Thyroid gland (tissue), 4 donors: Measurements from ENCODE around the gene SZT2. TPM values are rescaled to one million over a fixed set of nuclear protein-coding genes. Genes with fewer than 3 reads are reported as not detected.

ENCODE experiments used
- DNase-seq, 2 donors: peaks; one replicate each; pipeline ENCODE4 v3.0.0-alpha.2; 2019
- H3K27ac ChIP-seq, 3 donors: fragments of 200-600 bp; sonication (generic); 1 replicate in 2 of 3; 2 replicates in 1 of 3; pipeline ENCODE4 v1.5.1; 2016 to 2019; ENCODE audit warnings: mild to moderate bottlenecking in 1 of 3, moderate library complexity in 1 of 3
- H3K27me3 ChIP-seq: fragments of 200-600 bp; sonication (generic); one replicate; pipeline ENCODE4 v1.5.1; 2019
- H3K36me3 ChIP-seq, 2 donors: fragments of 200-600 bp; sonication (generic); one replicate each; pipeline ENCODE4 v1.5.1; 2016 to 2019
- H3K4me1 ChIP-seq, 2 donors: fragments of 200-600 bp; sonication (generic); one replicate each; pipeline ENCODE4 v1.5.1; 2017 to 2019
- H3K4me3 ChIP-seq, 3 donors: fragments of 200-600 bp; sonication (generic); replicated peaks in 1 of 3; 1 replicate in 2 of 3; 2 replicates in 1 of 3; pipeline ENCODE4 v1.5.1; 2016; ENCODE audit warnings: mild to moderate bottlenecking in 1 of 3
- H3K9me3 ChIP-seq: fragments of 200-600 bp; sonication (generic); one replicate; pipeline ENCODE4 v1.5.1; 2017
- POLR2A ChIP-seq, 2 donors: fragments of 450-650 bp; IDR thresholded peaks; one replicate each; pipeline ENCODE4 v1.6.1; 2017; ENCODE audit warnings: antibody characterized with exemption in 2 of 2, mild to moderate bottlenecking in 2 of 2, moderate library complexity in 1 of 2
- WGBS, 2 donors: methylation state at CpG; one replicate each; pipeline ENCODE4 v1.1.5; 2017; 5-methylcytosine and 5-hydroxymethylcytosine counted together
- intact Hi-C: fragments of 100-400 bp; cut with DNase I; formaldehyde crosslinking; loops from one replicate; pipeline ENCODE4 v1.15.1; 2023
- total RNA-seq, 4 donors: library from RNA; depleted of rRNA; stranded (reverse); fragments of >200 nt; gene quantifications; one replicate each; pipeline ENCODE4 v1.2.3, GENCODE V29; 2016
- TF ChIP-seq, protein P1 (sequence below), 6 experiments: fragments of 200-600 bp in 3 of 6; fragments of 450-650 bp in 3 of 6; sonication (generic) in 3 of 6; IDR thresholded peaks; one replicate each; pipeline ENCODE4 v1.5.1; 2016 to 2019; ENCODE audit warnings: antibody characterized with exemption in 6 of 6, mild to moderate bottlenecking in 2 of 6, inconsistent platforms in 1 of 6, moderate library complexity in 1 of 6

SZT2 gene
- total RNA-seq, 4 donors from 2014 or later: 36.1 to 107 (median 58.2) TPM

DNA sequence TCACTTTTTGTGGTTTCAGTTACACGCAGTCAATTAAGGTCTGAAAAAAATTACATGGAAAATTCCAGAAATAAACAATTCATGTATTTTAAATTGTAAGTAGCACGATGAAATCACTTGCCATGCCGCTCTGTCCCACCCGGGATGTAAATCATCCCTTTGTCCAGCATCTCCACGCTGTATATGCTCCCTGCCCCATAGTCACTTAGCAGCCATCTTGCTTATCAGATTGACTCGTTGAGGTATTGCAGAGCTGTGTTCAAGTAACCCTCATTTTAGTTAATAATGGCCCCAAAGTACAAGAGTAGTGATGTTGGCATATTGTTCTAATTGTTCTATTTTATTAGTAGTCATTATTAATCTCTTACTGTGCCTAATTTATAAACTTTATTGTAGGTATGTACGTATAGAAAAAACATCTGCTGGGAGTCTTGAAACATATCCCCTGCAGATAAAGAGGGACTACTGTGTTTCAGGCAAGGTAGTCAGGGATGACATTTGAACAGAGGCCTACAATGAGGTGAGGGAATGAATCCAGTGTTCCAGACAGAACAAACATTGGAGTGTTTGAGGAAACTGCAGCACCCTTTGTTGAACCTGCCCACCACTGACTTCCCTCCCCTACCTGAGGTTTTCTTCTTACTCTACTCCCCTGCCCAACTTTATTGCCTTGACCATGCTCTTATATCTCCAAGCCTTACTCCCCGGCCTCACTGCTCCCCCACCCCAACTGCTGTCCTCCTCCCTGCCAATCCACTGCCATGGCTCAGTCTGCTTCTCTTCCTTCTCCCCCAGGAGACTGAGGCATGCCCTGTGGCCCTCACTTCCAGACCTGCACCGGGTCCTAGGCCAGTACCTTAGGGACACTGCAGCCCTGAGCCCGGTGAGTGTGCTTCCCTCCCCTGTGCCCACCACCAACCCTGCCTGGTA is 38.0 kb upstream of the SZT2 start:
- TF ChIP-seq, protein P1, sequence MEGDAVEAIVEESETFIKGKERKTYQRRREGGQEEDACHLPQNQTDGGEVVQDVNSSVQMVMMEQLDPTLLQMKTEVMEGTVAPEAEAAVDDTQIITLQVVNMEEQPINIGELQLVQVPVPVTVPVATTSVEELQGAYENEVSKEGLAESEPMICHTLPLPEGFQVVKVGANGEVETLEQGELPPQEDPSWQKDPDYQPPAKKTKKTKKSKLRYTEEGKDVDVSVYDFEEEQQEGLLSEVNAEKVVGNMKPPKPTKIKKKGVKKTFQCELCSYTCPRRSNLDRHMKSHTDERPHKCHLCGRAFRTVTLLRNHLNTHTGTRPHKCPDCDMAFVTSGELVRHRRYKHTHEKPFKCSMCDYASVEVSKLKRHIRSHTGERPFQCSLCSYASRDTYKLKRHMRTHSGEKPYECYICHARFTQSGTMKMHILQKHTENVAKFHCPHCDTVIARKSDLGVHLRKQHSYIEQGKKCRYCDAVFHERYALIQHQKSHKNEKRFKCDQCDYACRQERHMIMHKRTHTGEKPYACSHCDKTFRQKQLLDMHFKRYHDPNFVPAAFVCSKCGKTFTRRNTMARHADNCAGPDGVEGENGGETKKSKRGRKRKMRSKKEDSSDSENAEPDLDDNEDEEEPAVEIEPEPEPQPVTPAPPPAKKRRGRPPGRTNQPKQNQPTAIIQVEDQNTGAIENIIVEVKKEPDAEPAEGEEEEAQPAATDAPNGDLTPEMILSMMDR (IDR thresholded peaks at IDR 0.05): no peak
- TF ChIP-seq POLR2A (IDR thresholded peaks at IDR 0.05): no peak
- H3K27ac ChIP-seq: peak overlapping the region in 1 of 3 donors; percentile 43
- H3K36me3 ChIP-seq: no peaks in the 10 kb centered on the region
- H3K9me3 ChIP-seq: no peaks in the 10 kb centered on the region
- no peak overlapping the region for H3K4me3 ChIP-seq
- no peak for DNase-seq
- peaks cover 16 to 21% of the 10 kb centered on the region in 2 donors for H3K4me1 ChIP-seq
- intact Hi-C loops: no loop called here
- 89 to 93% methylated on average over 10 of the region's 10 CpGs for WGBS, 2 donors
- no peaks in the 10 kb centered on the region for H3K27me3 ChIP-seq

GRCh38 chr1:43352351-43352705 is 37.4 kb upstream of the SZT2 start:
- H3K4me3 ChIP-seq: no peak overlapping the region
- no peaks in the 10 kb centered on the region for H3K36me3 ChIP-seq
- peak overlapping the region in 1 of 3 donors; percentile 43 for H3K27ac ChIP-seq
- TF ChIP-seq, protein P1 (IDR thresholded peaks at IDR 0.05): no peak
- no peak for TF ChIP-seq POLR2A (IDR thresholded peaks at IDR 0.05)
- H3K27me3 ChIP-seq: no peaks in the 10 kb centered on the region
- H3K9me3 ChIP-seq: no peaks in the 10 kb centered on the region
- H3K4me1 ChIP-seq: peaks cover 16 to 21% of the 10 kb centered on the region in 2 donors
- no peak for DNase-seq
- intact Hi-C loops: no loop called here
- 96 to 100% methylated on average over 2 of the region's 2 CpGs for WGBS, 2 donors

- H3K27me3 ChIP-seq: no peaks in the 10 kb centered on the region
- H3K9me3 ChIP-seq: no peaks in the 10 kb centered on the region
- no peak for TF ChIP-seq POLR2A (IDR thresholded peaks at IDR 0.05)
- TF ChIP-seq, protein P1 (IDR thresholded peaks at IDR 0.05): no peak
- no peak for DNase-seq
- no peak overlapping the region for H3K27ac ChIP-seq
- 67 to 71% methylated on average over 3 of the region's 3 CpGs for WGBS, 2 donors
- no peaks in the 10 kb centered on the region for H3K36me3 ChIP-seq
- peaks cover 16 to 18% of the 10 kb centered on the region in 2 donors for H3K4me1 ChIP-seq
- H3K4me3 ChIP-seq: no peak overlapping the region
- intact Hi-C loops: no loop called here
Measured at GRCh38 chr1:43352881-43353280, 36.8 kb upstream of the SZT2 start.

DNA sequence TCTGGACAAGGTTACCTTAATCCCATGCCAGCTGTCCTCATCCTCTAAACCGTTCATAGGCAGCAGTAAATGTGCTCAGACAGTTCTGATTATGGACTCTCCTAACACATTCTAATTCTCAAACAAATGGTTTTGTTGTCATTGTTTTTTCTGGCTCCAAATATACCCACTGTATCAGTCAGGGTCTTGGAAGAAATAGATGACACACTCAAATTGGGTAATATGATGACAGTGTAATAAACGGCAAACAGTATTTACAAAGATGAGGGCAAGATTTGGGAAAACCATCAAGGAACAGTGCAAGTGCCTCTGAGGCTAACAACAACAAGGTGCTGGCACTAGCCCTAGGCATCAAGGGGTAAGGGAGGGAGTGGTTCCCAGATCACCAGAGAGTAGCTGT is 35.2 kb upstream of the SZT2 start:
- Histone ChIP-seq H3K27me3 (no peaks in the 10 kb centered on the region), H3K27ac (no peak overlapping the region), H3K4me1 (peaks cover 17 to 20% of the 10 kb centered on the region in 2 donors), H3K36me3 (no peaks in the 10 kb centered on the region), H3K9me3 (no peaks in the 10 kb centered on the region), H3K4me3 (no peak overlapping the region)
- no peak for DNase-seq
- TF ChIP-seq POLR2A (IDR thresholded peaks at IDR 0.05): no peak
- TF ChIP-seq, protein P1 (IDR thresholded peaks at IDR 0.05): no peak
- 86 to 90% methylated on average over 2 of the region's 2 CpGs for WGBS, 2 donors
- intact Hi-C loops: no loop called here

DNA sequence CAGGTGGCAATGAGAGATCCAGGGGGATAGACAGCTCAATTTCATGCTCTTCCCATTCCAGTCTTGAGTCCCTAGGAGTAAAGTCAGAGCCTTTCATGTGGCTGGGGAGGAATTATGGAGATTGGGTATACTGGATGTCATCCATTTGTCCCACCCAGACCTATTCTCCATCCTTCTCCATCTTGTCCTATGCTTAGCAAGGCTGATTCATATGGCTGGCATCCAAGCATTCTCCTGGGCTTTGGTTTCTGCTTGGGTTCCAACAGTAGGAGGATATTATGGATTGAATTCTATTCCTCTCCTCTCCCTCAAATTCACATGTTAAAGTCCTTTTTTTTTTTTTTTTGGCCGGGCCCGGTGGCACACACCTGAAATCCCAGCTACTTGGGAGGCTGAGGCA is 34.8 kb upstream of the SZT2 start:
- intact Hi-C loops: no loop called here
- H3K27ac ChIP-seq: no peak overlapping the region
- no peaks in the 10 kb centered on the region for H3K9me3 ChIP-seq
- H3K4me1 ChIP-seq: peaks cover 13 to 18% of the 10 kb centered on the region in 2 donors
- H3K27me3 ChIP-seq: no peaks in the 10 kb centered on the region
- no peak for DNase-seq
- H3K36me3 ChIP-seq: no peaks in the 10 kb centered on the region
- no peak overlapping the region for H3K4me3 ChIP-seq
- no peak for TF ChIP-seq POLR2A (IDR thresholded peaks at IDR 0.05)
- TF ChIP-seq, protein P1 (IDR thresholded peaks at IDR 0.05): no peak
- 94% methylated on average over 2 of the region's 2 CpGs for WGBS, 2 donors
